HTERT RPE-1 (cell line): Measurements from ENCODE around the gene NRXN3.

Experiments used
- in situ Hi-C: fragments of 300-500 bp; cut with MboI; formaldehyde crosslinking; loops from 4 replicates; pipeline ENCODE4 v1.14.3; 2020; ENCODE audit warnings: low sequenced_read_pairs

Gene NRXN3

GRCh38 chr14:79256380-79256779 lies 1086.2 kb downstream of the NRXN3 start:
- in situ Hi-C loops = no loop called here

- in situ Hi-C loops = no loop called here
Observed at GRCh38 chr14:79260406-79260805, 1090.2 kb downstream of the NRXN3 start.

- in situ Hi-C loops = no loop called here
Observed at GRCh38 chr14:79265366-79265946, 1095.3 kb downstream of the NRXN3 start.

GRCh38 chr14:79270361-79270760 lies 1100.2 kb downstream of the NRXN3 start:
- in situ Hi-C loops = no loop called here

- in situ Hi-C loops = no loop called here
Observed at GRCh38 chr14:79271122-79271521, 1100.9 kb downstream of the NRXN3 start.

GRCh38 chr14:79274641-79275291 lies 1104.6 kb downstream of the NRXN3 start:
- in situ Hi-C loops = no loop called here

GRCh38 chr14:79275292-79275655 lies 1105.1 kb downstream of the NRXN3 start:
- in situ Hi-C loops = no loop called here

GRCh38 chr14:79278286-79278797 lies 1108.2 kb downstream of the NRXN3 start:
- in situ Hi-C loops = no loop called here

- in situ Hi-C loops = no loop called here
Observed at GRCh38 chr14:79278798-79279644, 1108.8 kb downstream of the NRXN3 start.

- in situ Hi-C loops = no loop called here
Observed at GRCh38 chr14:79279645-79280597, 1109.7 kb downstream of the NRXN3 start.

- in situ Hi-C loops = no loop called here
Observed at GRCh38 chr14:79281244-79282152, 1111.3 kb downstream of the NRXN3 start.

GRCh38 chr14:79284621-79285020 lies 1114.4 kb downstream of the NRXN3 start:
- in situ Hi-C loops = no loop called here

- in situ Hi-C loops = no loop called here
Observed at GRCh38 chr14:79285263-79285662, 1115.1 kb downstream of the NRXN3 start.

GRCh38 chr14:79287976-79288375 lies 1117.8 kb downstream of the NRXN3 start:
- in situ Hi-C loops = no loop called here

- in situ Hi-C loops = no loop called here
Observed at GRCh38 chr14:79293482-79294177, 1123.5 kb downstream of the NRXN3 start.

- in situ Hi-C loops = no loop called here
Observed at GRCh38 chr14:79294499-79294898, 1124.3 kb downstream of the NRXN3 start.

GRCh38 chr14:79295385-79295784 lies 1125.2 kb downstream of the NRXN3 start:
- in situ Hi-C loops = no loop called here

GRCh38 chr14:79298373-79298772 lies 1128.2 kb downstream of the NRXN3 start:
- in situ Hi-C loops = no loop called here

- in situ Hi-C loops = no loop called here
Observed at GRCh38 chr14:79299162-79299561, 1129.0 kb downstream of the NRXN3 start.
